Esophagus muscularis mucosa (tissue), 4 donors: ENCODE measurements around the gene ADAMTS13. TPM values are rescaled to one million over a fixed set of nuclear protein-coding genes. Genes with fewer than 3 reads are reported as not detected.

Experiments used
- DNase-seq: peaks from one replicate; pipeline ENCODE4 v3.0.0-alpha.2; 2017; ENCODE audit errors: extremely low spot score
- H3K27ac ChIP-seq, 4 donors: fragments of 200-600 bp; sonication (generic); replicated peaks in 1 of 4; 1 replicate in 3 of 4; 2 replicates in 1 of 4; pipeline ENCODE4 v1.5.1; 2016 to 2019; ENCODE audit warnings: mild to moderate bottlenecking in 1 of 4
- H3K27me3 ChIP-seq, 4 donors: fragments of 200-600 bp; sonication (generic); one replicate each; pipeline versions ENCODE4 v1.5.1 to v1.6.0; 2016 to 2019
- H3K36me3 ChIP-seq, 4 donors: fragments of 200-600 bp; sonication (generic); one replicate each; pipeline ENCODE4 v1.5.1; 2016 to 2019
- H3K4me1 ChIP-seq, 4 donors: fragments of 200-600 bp; sonication (generic); one replicate each; pipeline ENCODE4 v1.5.1; 2016 to 2019
- H3K4me3 ChIP-seq, 4 donors: fragments of 200-600 bp; sonication (generic); 1 replicate in 2 of 4; 2 replicates in 2 of 4; pipeline ENCODE4 v1.5.1; 2016 to 2019; ENCODE audit warnings: mild to moderate bottlenecking in 4 of 4, moderate library complexity in 1 of 4
- H3K9me3 ChIP-seq, 4 donors: fragments of 200-600 bp; sonication (generic); 1 replicate in 3 of 4; 2 replicates in 1 of 4; pipeline ENCODE4 v1.5.1; 2016 to 2019
- CTCF ChIP-seq, 3 experiments: fragments of 200-600 bp in 2 of 3; fragments of 450-650 bp in 1 of 3; sonication (generic) in 2 of 3; IDR thresholded peaks; one replicate each; pipeline ENCODE4 v1.5.1; 2017 to 2019; ENCODE audit warnings: antibody characterized with exemption in 3 of 3, mild to moderate bottlenecking in 2 of 3, moderate library complexity in 1 of 3
- EP300 ChIP-seq: sonication (generic); formaldehyde crosslinking; IDR thresholded peaks from one replicate; pipeline ENCODE4 v1.6.1; 2017; ENCODE audit warnings: antibody characterized with exemption
- POLR2A ChIP-seq: fragments of 450-650 bp; IDR thresholded peaks from one replicate; pipeline ENCODE4 v1.6.1; 2017; ENCODE audit warnings: antibody characterized with exemption, moderate library complexity, mild to moderate bottlenecking, low read depth
- POLR2AphosphoS5 ChIP-seq, 2 donors: sonication (generic); formaldehyde crosslinking; IDR thresholded peaks; one replicate each; pipeline ENCODE4 v1.6.1; 2017; ENCODE audit warnings: antibody characterized with exemption in 2 of 2
- WGBS: methylation state at CpG from one replicate; pipeline ENCODE4 v1.1.5; 2018; 5-methylcytosine and 5-hydroxymethylcytosine counted together
- intact Hi-C: fragments of 100-400 bp; cut with DNase I; formaldehyde crosslinking; loops from one replicate; pipeline ENCODE4 v1.15.1; 2023
- total RNA-seq, 4 donors: library from RNA; depleted of rRNA; stranded (reverse); fragments of >200 nt; gene quantifications; one replicate each; pipeline versions ENCODE4 v1.1.0 to v1.2.1, GENCODE V29; 2016

Gene ADAMTS13
- total RNA-seq, 4 donors from 2014 or later = 1.3 to 1.7 (median 1.4) TPM

DNA sequence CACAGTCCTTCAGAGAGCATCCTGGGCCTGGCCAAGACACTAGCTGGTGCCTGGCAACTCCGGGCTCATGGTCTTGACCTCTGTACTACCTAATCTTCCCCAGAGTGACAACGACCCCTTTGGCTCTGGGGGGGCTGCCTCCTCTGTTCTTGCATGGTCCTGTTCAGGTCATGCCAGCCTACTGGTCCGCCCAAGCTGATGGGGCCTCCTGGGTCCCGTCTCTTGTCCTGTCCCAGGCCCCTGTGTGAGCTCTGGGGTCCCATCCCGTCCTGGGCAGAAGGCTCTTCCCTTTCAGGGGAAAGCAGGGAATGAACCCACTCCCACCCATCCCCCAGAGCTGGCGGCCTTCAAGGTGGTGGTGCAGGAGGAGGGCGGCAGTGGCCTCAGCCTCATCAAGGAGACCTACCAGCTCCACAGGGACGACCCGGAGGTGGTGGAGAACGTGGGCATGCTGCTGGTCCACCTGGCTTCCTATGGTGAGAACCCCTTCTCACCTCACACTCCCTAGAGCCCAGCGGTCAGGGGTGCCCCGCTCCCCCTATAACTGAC is 17.6 kb upstream of the ADAMTS13 start:
- no peak for DNase-seq
- Histone ChIP-seq H3K27ac (no peak overlapping the region), H3K4me3 (no peak overlapping the region), H3K4me1 (peaks cover 0 to 15% (median 3%) of the 10 kb centered on the region in 4 donors), H3K9me3 (no peaks in the 10 kb centered on the region), H3K36me3 (peaks cover 12 to 84% (median 64%) of the 10 kb centered on the region in 4 donors), H3K27me3 (no peaks in the 10 kb centered on the region)
- TF ChIP-seq POLR2AphosphoS5 (IDR thresholded peaks at IDR 0.05) (no peak), POLR2A (no peak), CTCF (IDR thresholded peaks at IDR 0.05) (no peak), EP300 (no peak)
- WGBS = 81% methylated on average over 5 of the region's 12 CpGs
- intact Hi-C loops = no loop called here

DNA sequence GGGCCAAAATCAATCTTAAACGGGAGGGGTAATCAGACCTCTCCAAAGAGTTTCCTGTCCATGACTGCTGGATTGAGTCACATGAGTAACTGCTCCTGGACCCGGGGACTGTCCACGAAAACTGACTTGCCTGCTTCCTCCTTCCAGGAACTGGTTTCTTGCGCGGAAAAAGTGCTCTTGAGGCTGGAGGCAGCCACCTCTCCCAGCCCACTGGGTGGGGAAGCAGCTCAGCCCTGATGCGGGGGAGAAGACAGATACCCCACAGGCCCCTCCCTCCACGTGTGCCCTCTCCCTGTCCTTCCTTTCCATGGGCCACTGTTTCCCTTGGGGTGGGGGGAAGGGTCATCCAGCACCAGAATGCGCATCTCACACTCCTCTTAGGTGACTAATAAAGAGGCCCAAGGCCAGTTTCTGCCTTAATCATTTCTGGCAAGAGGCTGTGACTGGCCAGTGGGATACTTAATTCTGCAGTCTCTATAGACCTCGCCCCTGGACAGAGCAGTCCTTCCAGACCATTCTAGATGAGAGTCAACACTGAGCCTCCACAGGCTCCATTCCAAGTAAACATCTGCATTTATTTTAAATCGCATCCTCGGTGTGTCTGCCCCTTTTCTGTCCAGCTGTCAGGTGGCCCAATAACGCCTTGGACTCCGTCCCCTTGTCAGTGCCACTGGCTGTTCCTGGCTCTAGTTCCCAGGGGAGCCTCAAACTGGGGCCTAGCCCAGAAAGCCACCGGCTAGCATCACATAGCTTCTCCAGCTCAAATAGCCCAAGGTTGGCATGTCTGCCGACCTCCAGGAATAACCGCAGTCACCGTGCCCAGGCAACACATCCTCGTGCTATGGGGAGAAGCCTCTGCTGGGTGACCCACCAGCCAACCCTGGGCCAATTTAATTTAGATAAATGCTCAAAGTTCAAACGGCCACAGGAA is 16.4 kb upstream of the ADAMTS13 start:
- H3K4me3 ChIP-seq = no peak overlapping the region
- H3K4me1 ChIP-seq = peaks cover 0 to 15% (median 3%) of the 10 kb centered on the region in 4 donors
- H3K9me3 ChIP-seq = no peaks in the 10 kb centered on the region
- H3K27ac ChIP-seq = no peak overlapping the region
- peaks cover 25 to 90% (median 73%) of the 10 kb centered on the region in 4 donors for H3K36me3 ChIP-seq
- WGBS = 65% methylated on average over 16 of the region's 19 CpGs
- intact Hi-C loops = loop anchor here (2.0 kb wide), 1 partner anchor 81 kb away; no protein-coding TSS in a partner anchor
- no peak for TF ChIP-seq POLR2AphosphoS5 (IDR thresholded peaks at IDR 0.05)
- TF ChIP-seq EP300 = no peak
- no peak for TF ChIP-seq CTCF (IDR thresholded peaks at IDR 0.05)
- TF ChIP-seq POLR2A = no peak
- DNase-seq = no peak
- H3K27me3 ChIP-seq = no peaks in the 10 kb centered on the region

DNA sequence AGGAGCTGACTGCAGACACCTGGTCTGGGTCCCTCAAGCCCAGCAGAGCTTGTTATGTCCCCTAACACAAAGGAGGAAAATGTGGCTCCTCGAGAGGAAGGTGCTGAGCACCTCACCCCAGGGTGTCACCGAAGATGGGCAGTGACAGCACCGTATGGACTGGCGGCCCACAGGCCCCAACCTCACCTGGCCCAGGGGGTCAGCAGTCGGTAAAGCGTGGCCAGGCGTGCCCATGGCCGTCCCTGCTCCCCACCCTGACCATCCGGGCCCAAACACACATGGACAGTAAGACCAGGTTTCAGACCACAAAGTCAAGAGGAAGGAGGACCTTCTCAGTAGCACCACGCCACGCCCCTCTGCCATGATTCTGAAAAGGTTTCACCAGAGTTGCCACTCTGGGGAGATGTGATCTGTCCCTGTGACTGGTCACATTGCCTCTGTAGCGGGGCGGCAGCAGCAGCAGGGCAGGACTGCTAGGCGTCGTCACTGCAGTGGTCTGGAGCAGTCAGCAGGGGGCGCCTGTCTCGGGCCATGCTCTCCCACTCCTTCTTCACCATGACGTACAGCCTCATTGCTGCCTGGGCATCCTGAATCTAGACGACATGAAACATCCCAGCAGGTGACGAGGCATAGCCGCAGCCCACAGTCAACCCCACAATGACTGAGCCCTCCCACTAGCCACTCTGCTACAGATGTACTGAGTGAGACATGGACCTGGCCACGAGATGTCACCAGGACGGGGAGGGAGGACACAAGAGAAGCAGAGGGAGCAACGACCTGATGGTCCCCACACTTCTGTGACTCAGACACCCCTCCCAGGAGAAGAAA is 15.5 kb upstream of the ADAMTS13 start:
- Histone ChIP-seq H3K4me3 (no peak overlapping the region), H3K36me3 (peaks cover 32 to 97% (median 80%) of the 10 kb centered on the region in 4 donors)
- DNase-seq = no peak

More for the DNA sequence above, 15.5 kb upstream of the ADAMTS13 start:
- H3K4me1 ChIP-seq = peaks cover 0 to 15% (median 3%) of the 10 kb centered on the region in 4 donors
- WGBS = 32% methylated on average over 13 of the region's 24 CpGs
- TF ChIP-seq EP300 = no peak
- TF ChIP-seq POLR2AphosphoS5 (IDR thresholded peaks at IDR 0.05) = peak in 1 of 2 donors; percentile 25
- TF ChIP-seq CTCF (IDR thresholded peaks at IDR 0.05) = peak; percentile 81 to 95 (median 90)
- no peak for TF ChIP-seq POLR2A
- intact Hi-C loops = loop anchor here (2.0 kb wide), 1 partner anchor 80 kb away; no protein-coding TSS in a partner anchor
- no peaks in the 10 kb centered on the region for H3K27me3 ChIP-seq
- no peaks in the 10 kb centered on the region for H3K9me3 ChIP-seq
- H3K27ac ChIP-seq = no peak overlapping the region
